ENCODE measurements around the gene NGEF.

NGEF gene

DNA sequence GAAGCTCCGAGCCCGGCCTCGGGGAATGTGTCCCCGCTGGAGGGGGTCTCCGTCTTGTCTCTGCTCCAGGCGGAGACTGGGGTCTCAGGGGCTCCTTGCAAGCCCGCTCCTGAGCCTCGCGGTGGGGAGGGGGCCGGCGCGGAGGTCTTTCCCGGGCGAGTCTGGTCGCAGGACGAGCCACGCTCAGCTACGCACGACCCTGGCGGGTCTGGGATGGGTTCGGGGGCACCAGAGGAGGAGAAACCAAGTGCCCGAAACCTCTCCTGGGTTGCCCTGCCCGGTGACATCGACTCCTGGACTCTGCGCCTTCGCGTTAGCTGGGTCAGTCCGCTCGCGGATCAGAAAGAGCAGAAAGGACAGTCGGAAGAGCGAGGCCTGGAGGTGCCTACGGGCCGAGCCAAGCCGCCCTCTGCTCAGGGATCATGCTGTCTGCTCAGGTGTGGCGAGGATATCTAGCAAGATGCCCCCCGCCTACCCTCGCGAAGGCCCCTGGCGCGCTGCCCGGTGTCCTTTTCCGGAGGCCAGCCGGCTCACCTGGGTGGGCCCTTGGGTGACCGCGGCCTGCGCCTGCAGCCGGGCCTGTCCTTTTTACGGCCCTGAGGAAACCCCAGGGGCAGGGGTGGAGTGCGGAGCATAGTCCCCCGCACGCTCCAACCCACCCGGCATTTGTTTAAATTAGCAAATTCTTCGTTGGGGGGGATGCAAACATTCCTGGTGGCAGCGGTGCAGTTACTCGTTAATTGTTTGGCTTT lies 84.3 kb downstream of the NGEF start:
- no peak for FAIRE-seq
- no peak for DNase-seq (ENCODE audit: insufficient read length, low spot score)
- TF ChIP-seq, protein P1, sequence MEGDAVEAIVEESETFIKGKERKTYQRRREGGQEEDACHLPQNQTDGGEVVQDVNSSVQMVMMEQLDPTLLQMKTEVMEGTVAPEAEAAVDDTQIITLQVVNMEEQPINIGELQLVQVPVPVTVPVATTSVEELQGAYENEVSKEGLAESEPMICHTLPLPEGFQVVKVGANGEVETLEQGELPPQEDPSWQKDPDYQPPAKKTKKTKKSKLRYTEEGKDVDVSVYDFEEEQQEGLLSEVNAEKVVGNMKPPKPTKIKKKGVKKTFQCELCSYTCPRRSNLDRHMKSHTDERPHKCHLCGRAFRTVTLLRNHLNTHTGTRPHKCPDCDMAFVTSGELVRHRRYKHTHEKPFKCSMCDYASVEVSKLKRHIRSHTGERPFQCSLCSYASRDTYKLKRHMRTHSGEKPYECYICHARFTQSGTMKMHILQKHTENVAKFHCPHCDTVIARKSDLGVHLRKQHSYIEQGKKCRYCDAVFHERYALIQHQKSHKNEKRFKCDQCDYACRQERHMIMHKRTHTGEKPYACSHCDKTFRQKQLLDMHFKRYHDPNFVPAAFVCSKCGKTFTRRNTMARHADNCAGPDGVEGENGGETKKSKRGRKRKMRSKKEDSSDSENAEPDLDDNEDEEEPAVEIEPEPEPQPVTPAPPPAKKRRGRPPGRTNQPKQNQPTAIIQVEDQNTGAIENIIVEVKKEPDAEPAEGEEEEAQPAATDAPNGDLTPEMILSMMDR (IDR thresholded peaks at IDR 0.05; ENCODE audit: insufficient read depth, missing control alignments): no peak

DNA sequence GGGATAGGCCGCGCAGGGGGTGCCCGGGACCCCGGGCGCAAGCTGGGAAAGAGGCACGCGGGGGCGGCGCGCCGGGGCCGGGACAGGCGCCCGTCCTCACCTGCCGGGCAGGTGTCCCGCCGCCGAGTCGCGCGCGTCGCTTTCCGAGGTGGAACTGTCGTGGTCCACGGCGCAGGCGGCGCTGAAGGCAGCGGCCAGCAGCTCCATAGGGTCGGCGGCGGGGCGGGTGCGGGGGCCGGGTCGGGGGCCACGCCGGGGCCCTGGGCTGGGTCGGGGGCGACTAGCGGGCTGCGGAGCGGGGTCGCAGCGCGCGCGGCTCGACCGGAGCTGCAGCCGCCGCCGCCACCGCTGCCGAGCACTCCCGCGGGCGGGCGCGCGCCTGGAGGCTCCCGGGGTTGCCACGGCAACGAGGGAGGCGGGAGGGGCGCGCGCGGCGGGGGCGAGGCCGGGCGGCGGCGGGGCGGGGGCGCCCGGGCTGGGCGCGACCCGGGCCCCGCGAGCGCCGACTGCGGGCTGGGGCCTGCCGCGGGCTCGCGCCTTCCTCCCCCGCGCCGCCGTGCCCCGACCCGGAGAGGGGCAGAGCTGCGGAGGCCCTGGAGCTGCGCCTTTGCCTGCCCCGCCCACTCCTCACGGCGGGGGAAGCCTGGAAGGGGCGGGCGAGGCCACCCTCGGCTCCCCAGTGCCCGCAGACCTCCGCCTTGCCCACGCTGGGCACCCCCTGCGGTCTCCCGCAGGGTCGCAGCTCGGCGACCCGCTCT lies 85.1 kb downstream of the NGEF start:
- TF ChIP-seq, protein P1 (IDR thresholded peaks at IDR 0.05; ENCODE audit: insufficient read depth, missing control alignments): no peak
- DNase-seq (ENCODE audit: insufficient read length, low spot score) (peak; percentile 74), FAIRE-seq (no peak)

DNA sequence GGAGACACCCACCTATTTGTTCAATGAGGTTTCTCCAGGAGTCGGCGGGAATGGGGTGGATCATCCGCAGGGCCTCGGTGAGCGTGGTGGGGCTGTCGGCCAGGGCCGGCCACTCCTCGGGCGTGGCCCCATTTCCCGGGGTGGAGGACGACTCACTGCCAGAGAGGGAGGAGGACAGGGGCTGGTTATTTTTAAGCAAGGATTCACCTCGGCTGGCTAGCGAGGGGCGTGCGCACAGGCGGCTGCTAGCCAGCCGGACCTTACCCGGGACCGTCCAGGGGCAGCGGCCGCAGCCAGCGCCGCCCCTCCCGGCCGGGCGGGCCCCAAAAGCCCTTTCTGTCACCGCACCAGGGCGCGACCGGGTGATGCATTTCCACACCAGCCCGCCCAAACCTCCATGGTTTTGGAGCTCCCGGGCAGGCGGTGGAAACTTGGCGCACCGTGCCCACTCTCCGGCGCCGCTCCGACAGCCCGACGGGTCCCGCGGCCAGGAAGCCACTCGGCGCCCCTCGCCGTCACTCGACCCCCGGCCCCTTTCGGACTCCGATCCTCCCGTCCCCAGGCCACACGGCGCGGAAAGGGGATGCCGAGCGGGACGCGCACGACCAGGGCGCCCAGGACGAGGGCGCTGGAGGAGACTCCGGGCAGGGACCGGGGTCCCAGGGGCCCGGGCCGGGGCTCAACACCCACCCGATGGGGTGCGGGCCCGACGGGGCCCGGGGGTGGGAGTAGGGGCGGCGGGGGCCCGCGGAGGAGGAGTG lies 85.8 kb downstream of the NGEF start:
- FAIRE-seq (no peak), DNase-seq (ENCODE audit: insufficient read length, low spot score) (no peak)
- TF ChIP-seq, protein P1 (IDR thresholded peaks at IDR 0.05; ENCODE audit: insufficient read depth, missing control alignments): no peak

DNA sequence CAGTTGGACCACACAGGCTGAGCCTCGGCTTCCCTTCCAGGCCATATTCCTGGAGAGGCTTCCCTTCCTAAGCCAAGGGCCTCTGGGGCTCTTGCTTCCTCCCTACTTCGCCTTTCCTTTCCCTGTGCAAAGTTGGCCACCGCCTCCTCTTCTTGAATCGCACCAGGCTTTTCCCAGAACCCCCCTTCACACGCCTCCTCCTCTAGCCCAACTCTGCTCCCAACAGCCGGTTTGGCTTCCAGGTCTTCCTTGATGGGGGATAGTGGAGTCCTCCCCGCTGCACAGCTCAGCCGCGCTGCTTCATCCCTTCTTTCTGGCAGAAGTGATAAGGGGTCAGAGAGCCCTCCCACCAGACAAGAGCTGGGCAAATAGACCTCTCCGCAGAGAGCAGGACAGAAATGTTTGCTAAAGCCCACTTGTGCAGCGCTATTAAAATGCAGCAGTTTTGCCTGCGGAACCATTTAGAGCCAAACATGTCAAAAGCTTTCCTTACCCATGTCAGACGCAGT lies 86.6 kb downstream of the NGEF start:
- FAIRE-seq (no peak), DNase-seq (ENCODE audit: insufficient read length, low spot score) (no peak)
- TF ChIP-seq, protein P1 (IDR thresholded peaks at IDR 0.05; ENCODE audit: insufficient read depth, missing control alignments): no peak

DNA sequence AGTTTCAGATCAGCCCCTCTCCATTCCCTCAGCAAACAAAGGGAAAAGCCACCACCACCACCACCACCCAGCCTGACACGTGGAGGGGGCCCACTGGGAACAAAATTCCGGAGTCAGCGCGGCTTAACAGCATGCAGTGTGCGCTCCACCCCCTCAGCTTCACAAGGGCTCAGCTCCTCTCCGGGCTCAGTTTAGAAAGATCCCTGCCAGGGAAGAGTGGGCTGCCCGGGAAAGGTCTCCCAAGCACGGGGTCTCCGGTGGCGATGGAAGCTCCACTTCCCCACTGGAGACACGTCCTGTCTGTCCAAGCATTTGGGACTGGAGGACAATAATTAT lies 87.3 kb downstream of the NGEF start:
- FAIRE-seq (no peak), DNase-seq (ENCODE audit: insufficient read length, low spot score) (no peak)
- TF ChIP-seq, protein P1 (IDR thresholded peaks at IDR 0.05; ENCODE audit: insufficient read depth, missing control alignments): no peak

DNA sequence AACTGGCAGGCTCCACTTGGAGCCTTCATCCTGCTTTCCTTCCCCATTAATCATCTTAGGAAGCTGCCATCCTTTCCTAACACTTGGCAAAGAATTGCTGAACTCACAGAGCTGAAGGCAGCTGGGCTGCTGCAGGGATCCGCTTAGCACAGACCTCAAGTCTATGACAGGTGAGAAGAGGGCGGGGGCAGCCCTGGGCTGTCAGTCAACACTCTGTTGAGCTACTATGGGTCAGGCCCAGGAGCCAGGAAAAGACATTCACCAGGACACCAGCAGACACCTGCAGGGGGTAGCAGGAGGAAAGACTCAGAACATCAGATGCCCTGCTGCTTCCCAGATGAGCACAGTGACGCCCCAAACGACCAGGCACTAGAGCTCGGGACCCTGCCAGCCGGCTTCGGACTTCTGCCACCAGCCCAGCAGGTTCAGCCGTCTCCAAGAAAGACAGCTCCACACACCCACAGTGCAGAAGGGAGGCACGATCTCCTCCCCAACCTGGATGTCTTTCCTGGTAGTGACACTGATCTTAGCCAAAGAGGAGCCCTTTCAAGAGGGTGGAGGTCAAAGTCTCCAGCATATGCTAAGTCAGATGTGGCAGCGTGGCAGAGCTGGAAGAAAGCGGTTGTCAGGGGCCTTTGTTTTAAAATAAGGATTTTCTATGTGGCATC lies 87.8 kb downstream of the NGEF start:
- no peak for DNase-seq (ENCODE audit: insufficient read length, low spot score)
- FAIRE-seq: no peak
- TF ChIP-seq, protein P1 (IDR thresholded peaks at IDR 0.05; ENCODE audit: insufficient read depth, missing control alignments): no peak

Data from D721Med (cell line).